ENCODE data around the gene NCBP2L. TPM values are rescaled to one million over a fixed set of nuclear protein-coding genes. Genes with fewer than 3 reads are reported as not detected.
A peak's percentile ranks its signal among the peaks of the same experiment; 100 is the strongest.

NCBP2L gene
- total and polyA plus RNA-seq, 2 experiments from 2014 or later, result not detected

DNA sequence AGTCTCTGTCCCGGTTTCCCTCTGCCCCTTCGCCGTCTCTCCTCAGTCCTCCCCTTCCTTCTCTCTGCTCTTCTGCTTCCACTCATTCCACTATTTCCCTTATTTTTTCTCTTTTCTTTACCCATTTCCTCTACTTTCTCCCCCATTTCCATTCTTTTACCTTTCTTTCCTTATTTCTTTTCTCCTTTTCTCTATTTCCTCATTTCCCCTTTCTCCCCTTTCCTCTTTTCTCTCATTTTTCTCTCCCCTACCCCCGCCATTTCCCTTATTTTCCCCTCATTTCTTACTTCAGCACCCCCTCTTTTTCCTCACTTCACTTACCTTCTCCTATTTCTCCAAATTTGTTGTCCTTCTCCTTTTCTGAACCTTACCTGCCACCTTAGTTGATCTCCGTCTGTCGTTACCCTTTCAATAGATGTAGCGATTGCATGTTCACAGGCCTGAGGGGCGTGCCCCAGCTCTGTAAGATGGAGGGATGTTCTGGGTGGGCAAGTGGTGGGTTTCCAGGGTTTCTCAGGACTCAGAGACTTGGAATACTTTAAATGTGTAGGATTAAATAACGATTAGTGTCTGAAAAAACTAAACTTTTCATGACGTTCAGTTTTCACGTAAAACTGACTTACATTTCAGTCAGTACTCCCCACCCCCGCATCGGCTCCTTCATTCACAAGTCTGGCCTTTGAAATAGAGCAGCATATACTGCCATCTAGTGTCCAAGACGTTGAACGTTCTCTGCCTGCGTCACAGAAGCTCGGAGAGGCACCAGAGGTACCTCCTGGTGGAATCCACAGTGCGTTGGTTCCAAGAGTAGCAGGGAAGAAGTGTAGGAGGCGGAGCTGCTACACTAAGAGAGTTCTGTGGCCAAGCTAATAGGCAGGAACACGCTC, 641 bp upstream of the NCBP2L start:
- Histone ChIP-seq H3K9me2 (ENCODE audit: insufficient read depth) (no peaks in the 10 kb centered on the region), H3K4me2 (peak overlapping the region; percentile 83), H3K27me3 (ENCODE audit: insufficient read depth) (peaks cover 37% of the 10 kb centered on the region), H3K79me2 (replicated peaks; ENCODE audit: insufficient read depth) (no peaks in the 10 kb centered on the region), H3K36me3 (ENCODE audit: insufficient read depth) (no peaks in the 10 kb centered on the region), H3K27ac (ENCODE audit: low read depth) (no peak overlapping the region), H3F3A (replicated peaks; ENCODE audit: low read depth) (no peaks in the 10 kb centered on the region), H3K4me3 (peak overlapping the region; percentile 60), H2AFZ (no peak overlapping the region; the same call in 1 of the 2 replicates), H3K4me1 (ENCODE audit: insufficient read depth) (peaks cover 26% of the 10 kb centered on the region), H4K20me1 (replicated peaks; ENCODE audit: insufficient read depth) (no peaks in the 10 kb centered on the region)
- no peaks in the 10 kb centered on the region for H3K36me3 Mint-ChIP-seq (ENCODE audit: low read depth)
- H3K9me3 Mint-ChIP-seq, result no peaks in the 10 kb centered on the region
- peaks cover 28% of the 10 kb centered on the region for H3K4me1 Mint-ChIP-seq
- TF ChIP-seq CREB1 (CRISPR knock-in tag; IDR thresholded peaks at IDR 0.05; ENCODE audit: low read depth) (peak; percentile 75), NANOG (IDR thresholded peaks at IDR 0.05; ENCODE audit: borderline replicate concordance) (no peak), REST (IDR thresholded peaks at IDR 0.05; ENCODE audit: unreplicated experiment) (no peak), CTCF (conservative IDR thresholded peaks at IDR 0.05; ENCODE audit: low read depth in 2 of 2) (peak; percentile 67 to 82), ZNF462 (CRISPR knock-in tag; IDR thresholded peaks at IDR 0.05) (peak; percentile 51; the same call in 1 of the 2 replicates), ZNF114 (CRISPR knock-in tag; IDR thresholded peaks at IDR 0.05) (no peak), STAT1 (IDR thresholded peaks at IDR 0.05; ENCODE audit: unreplicated experiment) (no peak), EZH2 (IDR thresholded peaks at IDR 0.05; ENCODE audit: low read depth, unreplicated experiment) (peak; percentile 52), ZNF331 (CRISPR knock-in tag; IDR thresholded peaks at IDR 0.05; ENCODE audit: low read depth) (no peak)
- TF ChIP-seq, protein P1, sequence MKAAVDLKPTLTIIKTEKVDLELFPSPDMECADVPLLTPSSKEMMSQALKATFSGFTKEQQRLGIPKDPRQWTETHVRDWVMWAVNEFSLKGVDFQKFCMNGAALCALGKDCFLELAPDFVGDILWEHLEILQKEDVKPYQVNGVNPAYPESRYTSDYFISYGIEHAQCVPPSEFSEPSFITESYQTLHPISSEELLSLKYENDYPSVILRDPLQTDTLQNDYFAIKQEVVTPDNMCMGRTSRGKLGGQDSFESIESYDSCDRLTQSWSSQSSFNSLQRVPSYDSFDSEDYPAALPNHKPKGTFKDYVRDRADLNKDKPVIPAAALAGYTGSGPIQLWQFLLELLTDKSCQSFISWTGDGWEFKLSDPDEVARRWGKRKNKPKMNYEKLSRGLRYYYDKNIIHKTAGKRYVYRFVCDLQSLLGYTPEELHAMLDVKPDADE (IDR thresholded peaks at IDR 0.05), result no peak
- H3K4me3 Mint-ChIP-seq, result peak overlapping the region; percentile 71
- peak; percentile 67 for ATAC-seq
- H3K27ac Mint-ChIP-seq, result no peak overlapping the region
- DNase-seq (ENCODE audit: low spot score), result peak; percentile 88
- H3K27me3 Mint-ChIP-seq (ENCODE audit: insufficient read depth, low read depth, poor library complexity), result peaks cover 30% of the 10 kb centered on the region

Measured in GM23338 (cell line).